Natural killer cell (primary cell): ENCODE data around the gene TRH. TPM values are rescaled to one million over a fixed set of nuclear protein-coding genes. Genes with fewer than 3 reads are reported as not detected.
"Not testable (repeated sequence)": the region's sequence is repeated elsewhere in the genome, so short reads cannot be mapped to it uniquely, and the experiment has no call there.

Experiments used
- ATAC-seq, 3 donors: fragments of 150-1000 bp in 2 of 3; fragments of 200-7000 bp in 1 of 3; cut with Tn5 transposase; 1 replicate in 1 of 3; 2 replicates in 2 of 3; pipeline ENCODE4 v1.10.0; 2021; ENCODE audit warnings: mild to moderate bottlenecking in 2 of 3, moderate library complexity in 2 of 3
- DNase-seq, 2 donors: peaks; one replicate each; pipeline versions ENCODE4 v3.0.0 to v3.0.0-alpha.2; 2013 to 2021; ENCODE audit warnings: mixed read lengths in 1 of 2
- H3K27ac ChIP-seq: one replicate; pipeline ENCODE4 v1.5.1; 2013; ENCODE audit warnings: mild to moderate bottlenecking, low read length
- H3K27me3 ChIP-seq: one replicate; pipeline ENCODE4 v1.6.1; 2013; ENCODE audit warnings: low read length; ENCODE audit not compliant: control insufficient read depth, insufficient read depth
- H3K36me3 ChIP-seq: one replicate; pipeline ENCODE4 v1.6.1; 2013; ENCODE audit warnings: low read length; ENCODE audit not compliant: control insufficient read depth, insufficient read depth
- H3K4me1 ChIP-seq: one replicate; pipeline ENCODE4 v1.6.1; 2013; ENCODE audit warnings: low read length; ENCODE audit not compliant: control insufficient read depth, insufficient read depth
- H3K4me3 ChIP-seq: one replicate; pipeline ENCODE4 v1.5.1; 2013; ENCODE audit warnings: low read length
- H3K9me3 ChIP-seq: one replicate; pipeline ENCODE4 v1.6.1; 2013; ENCODE audit warnings: low read length; ENCODE audit not compliant: control insufficient read depth, insufficient read depth
- H3K27ac Mint-ChIP-seq, 2 donors: one replicate each; pipeline ENCODE4 v1.8.0; 2022; ENCODE audit warnings: mild to moderate bottlenecking in 2 of 2, mixed read lengths in 2 of 2, moderate library complexity in 1 of 2
- H3K27me3 Mint-ChIP-seq, 2 donors: one replicate each; pipeline ENCODE4 v1.8.0; 2022; ENCODE audit warnings: low read depth in 2 of 2, mixed read lengths in 2 of 2
- H3K36me3 Mint-ChIP-seq: one replicate; pipeline ENCODE4 v1.8.0; 2022; ENCODE audit warnings: mixed read lengths
- H3K4me1 Mint-ChIP-seq, 2 donors: one replicate each; pipeline ENCODE4 v1.8.0; 2022; ENCODE audit warnings: mixed read lengths in 2 of 2
- H3K4me3 Mint-ChIP-seq: one replicate; pipeline ENCODE4 v1.8.0; 2022; ENCODE audit warnings: mild to moderate bottlenecking, moderate library complexity, mixed read lengths
- H3K9me3 Mint-ChIP-seq, 2 donors: one replicate each; pipeline ENCODE4 v1.8.0; 2022; ENCODE audit warnings: mixed read lengths in 2 of 2
- WGBS: methylation state at CpG from one replicate; pipeline ENCODE4 v1.1.7; 2013; ENCODE audit warnings: missing lambda C conversion rate; ENCODE audit not compliant: insufficient coverage; 5-methylcytosine and 5-hydroxymethylcytosine counted together
- intact Hi-C: fragments of 100-400 bp; cut with micrococcal nuclease; formaldehyde crosslinking; loops from one replicate; pipeline ENCODE4 v1.14.2; 2022
- total RNA-seq, 4 donors: library from RNA; stranded (reverse); fragments of 120-200 nt in 1 of 4; gene quantifications; one replicate each; pipeline versions ENCODE4 v1.2.3 to v1.2.4, GENCODE V29; 2013 to 2022
- TF ChIP-seq, protein P1 (sequence below): fragments of 200-600 bp; IDR thresholded peaks from one replicate; pipeline ENCODE4 v1.8.0; 2022; ENCODE audit warnings: antibody characterized with exemption

Gene TRH
- total RNA-seq, 3 donors from 2014 or later (not counting 1 experiment from before 2014, with no cell fraction given), result not detected

DNA sequence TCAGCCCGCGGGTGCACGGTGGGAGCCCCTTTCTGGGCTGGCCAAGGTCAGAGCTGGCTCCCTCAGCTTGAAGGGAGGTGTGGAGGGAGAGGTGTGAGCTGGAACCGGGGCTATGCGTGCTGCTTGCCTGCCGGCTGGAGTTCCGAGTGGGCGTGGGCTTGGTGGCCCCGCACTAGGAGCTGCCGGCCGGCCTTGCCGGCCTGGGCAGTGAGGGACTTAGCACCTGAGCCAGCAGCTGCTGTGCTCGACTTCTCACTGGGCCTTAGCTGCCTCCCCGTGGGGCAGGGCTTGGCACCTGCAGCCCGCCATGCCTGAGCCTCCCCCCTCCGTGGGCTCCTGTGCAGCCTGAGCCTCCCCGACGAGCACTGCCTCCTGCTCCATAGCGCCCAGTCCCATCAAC is 36.0 kb downstream of the TRH start:
- Mint-ChIP-seq H3K4me1 (no peaks in the 10 kb centered on the region), H3K36me3 (no peaks in the 10 kb centered on the region), H3K27ac (no peak overlapping the region), H3K9me3 (no peaks in the 10 kb centered on the region), H3K27me3 (peaks cover 18 to 19% of the 10 kb centered on the region in 2 donors), H3K4me3 (no peak overlapping the region)
- TF ChIP-seq, protein P1, sequence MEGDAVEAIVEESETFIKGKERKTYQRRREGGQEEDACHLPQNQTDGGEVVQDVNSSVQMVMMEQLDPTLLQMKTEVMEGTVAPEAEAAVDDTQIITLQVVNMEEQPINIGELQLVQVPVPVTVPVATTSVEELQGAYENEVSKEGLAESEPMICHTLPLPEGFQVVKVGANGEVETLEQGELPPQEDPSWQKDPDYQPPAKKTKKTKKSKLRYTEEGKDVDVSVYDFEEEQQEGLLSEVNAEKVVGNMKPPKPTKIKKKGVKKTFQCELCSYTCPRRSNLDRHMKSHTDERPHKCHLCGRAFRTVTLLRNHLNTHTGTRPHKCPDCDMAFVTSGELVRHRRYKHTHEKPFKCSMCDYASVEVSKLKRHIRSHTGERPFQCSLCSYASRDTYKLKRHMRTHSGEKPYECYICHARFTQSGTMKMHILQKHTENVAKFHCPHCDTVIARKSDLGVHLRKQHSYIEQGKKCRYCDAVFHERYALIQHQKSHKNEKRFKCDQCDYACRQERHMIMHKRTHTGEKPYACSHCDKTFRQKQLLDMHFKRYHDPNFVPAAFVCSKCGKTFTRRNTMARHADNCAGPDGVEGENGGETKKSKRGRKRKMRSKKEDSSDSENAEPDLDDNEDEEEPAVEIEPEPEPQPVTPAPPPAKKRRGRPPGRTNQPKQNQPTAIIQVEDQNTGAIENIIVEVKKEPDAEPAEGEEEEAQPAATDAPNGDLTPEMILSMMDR, result no peak
- ATAC-seq (no peak), DNase-seq (no peak)
- intact Hi-C loops, result no loop called here
- Histone ChIP-seq H3K36me3 (no peaks in the 10 kb centered on the region), H3K4me3 (no peak overlapping the region), H3K9me3 (no peaks in the 10 kb centered on the region), H3K27ac (no peak overlapping the region), H3K27me3 (no peaks in the 10 kb centered on the region), H3K4me1 (no peaks in the 10 kb centered on the region)
- 89% methylated on average over 19 of the region's 19 CpGs for WGBS

DNA sequence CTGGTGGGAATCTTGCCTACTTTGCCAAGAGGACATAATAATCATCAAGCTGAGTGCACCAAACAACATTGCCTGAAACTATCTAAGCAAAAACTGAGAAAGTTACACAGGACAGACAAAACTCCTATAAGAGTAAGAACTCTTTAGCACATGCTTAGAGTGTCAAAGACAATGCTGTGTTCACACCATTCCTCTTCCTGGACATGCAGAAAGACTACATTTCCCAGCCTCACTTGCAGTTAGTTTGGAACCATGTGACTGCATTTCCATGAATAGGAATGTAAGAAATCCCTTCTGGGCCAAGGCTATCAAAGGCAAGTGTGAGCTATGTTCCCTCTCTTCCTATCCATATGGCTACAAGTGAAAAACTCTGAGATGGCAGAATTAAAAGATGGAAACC is 37.6 kb downstream of the TRH start:
- peaks cover 10 to 17% of the 10 kb centered on the region in 2 donors for H3K27me3 Mint-ChIP-seq
- ATAC-seq, H3K27ac ChIP-seq, intact Hi-C loops, H3K4me3 ChIP-seq, H3K36me3 Mint-ChIP-seq, H3K4me3 Mint-ChIP-seq, H3K9me3 ChIP-seq, H3K9me3 Mint-ChIP-seq, DNase-seq, H3K36me3 ChIP-seq, H3K4me1 ChIP-seq, H3K4me1 Mint-ChIP-seq, H3K27ac Mint-ChIP-seq, H3K27me3 ChIP-seq: not testable (repeated sequence)

DNA sequence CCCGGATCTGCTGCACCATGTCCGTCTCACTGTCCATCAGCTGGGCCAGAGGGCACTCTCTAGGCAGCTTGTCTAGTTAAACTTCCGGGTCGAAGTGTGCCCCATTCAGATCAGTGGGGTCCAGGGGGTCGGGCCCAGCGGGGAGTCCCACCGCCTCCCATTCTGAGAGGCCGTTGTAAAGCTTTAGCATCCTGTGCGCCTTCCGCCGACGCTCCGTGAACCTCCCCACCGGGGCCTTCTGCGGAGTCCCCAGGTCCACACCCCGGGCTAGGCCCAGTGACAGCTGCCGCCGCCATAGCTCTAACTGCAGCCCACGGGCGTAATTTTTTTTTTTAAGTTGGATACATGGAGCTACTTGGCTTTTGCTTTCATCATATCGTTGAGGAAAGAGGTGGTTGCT is 38.7 kb downstream of the TRH start:
- ATAC-seq, H3K36me3 Mint-ChIP-seq, DNase-seq, H3K9me3 ChIP-seq, H3K4me1 Mint-ChIP-seq, H3K4me3 Mint-ChIP-seq, H3K4me1 ChIP-seq, H3K9me3 Mint-ChIP-seq, H3K27ac Mint-ChIP-seq, H3K4me3 ChIP-seq, H3K27ac ChIP-seq, H3K27me3 ChIP-seq, intact Hi-C loops, H3K36me3 ChIP-seq: not testable (repeated sequence)
- peaks cover 10 to 16% of the 10 kb centered on the region in 2 donors for H3K27me3 Mint-ChIP-seq
- 96% methylated on average over 20 of the region's 21 CpGs for WGBS

DNA sequence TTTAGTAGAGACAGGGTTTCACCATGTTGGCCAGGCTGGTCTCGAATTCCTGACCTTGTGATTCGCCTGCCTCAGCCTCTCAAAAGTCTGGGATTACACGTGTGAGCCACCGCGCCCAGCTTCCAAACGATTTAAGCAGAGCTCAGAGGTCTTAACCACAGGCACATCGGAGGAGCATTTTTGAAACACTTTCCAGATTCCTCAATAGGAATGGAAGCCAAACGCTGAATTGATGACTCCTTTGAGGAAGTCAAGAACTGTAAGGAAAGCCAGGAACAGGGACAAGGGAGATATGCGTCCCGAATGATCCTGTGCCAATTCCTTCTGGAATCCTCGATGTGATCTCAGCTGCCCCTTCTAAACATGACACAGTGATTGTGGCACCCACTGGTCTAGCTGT is 40.0 kb downstream of the TRH start:
- WGBS, result 90% methylated on average over 11 of the region's 11 CpGs
- no peaks in the 10 kb centered on the region for H3K9me3 Mint-ChIP-seq
- H3K36me3 Mint-ChIP-seq, result no peaks in the 10 kb centered on the region
- no peaks in the 10 kb centered on the region for H3K9me3 ChIP-seq
- H3K27me3 ChIP-seq, result no peaks in the 10 kb centered on the region
- H3K4me3 Mint-ChIP-seq, result no peak overlapping the region
- H3K27ac Mint-ChIP-seq, result no peak overlapping the region
- H3K4me1 Mint-ChIP-seq, result no peaks in the 10 kb centered on the region
- no peaks in the 10 kb centered on the region for H3K36me3 ChIP-seq
- H3K27me3 Mint-ChIP-seq, result peaks cover 7 to 16% of the 10 kb centered on the region in 2 donors
- intact Hi-C loops, result no loop called here
- TF ChIP-seq, protein P1, result no peak
- no peak overlapping the region for H3K27ac ChIP-seq
- no peak overlapping the region for H3K4me3 ChIP-seq
- ATAC-seq (no peak), DNase-seq (no peak)
- no peaks in the 10 kb centered on the region for H3K4me1 ChIP-seq

DNA sequence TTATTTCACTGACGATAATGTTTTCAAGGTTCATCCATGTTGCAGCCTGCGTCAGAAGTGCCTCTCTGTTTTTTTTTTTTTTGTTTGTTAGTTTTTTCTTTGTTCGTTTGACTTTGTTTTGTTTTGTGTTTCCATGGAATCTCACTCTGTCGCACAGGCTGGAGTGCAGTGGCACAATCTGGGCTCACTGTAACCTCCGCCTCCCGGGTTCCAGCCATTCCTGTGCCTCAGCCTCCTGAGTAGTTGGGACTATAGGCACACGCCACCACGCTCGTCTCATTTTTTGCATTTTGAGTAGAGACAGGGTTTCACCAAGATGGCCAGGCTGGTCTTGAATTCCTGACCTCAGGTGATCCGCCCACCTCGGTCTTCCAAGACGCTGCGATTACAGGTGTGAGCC is 43.1 kb downstream of the TRH start:
- H3K9me3 ChIP-seq, ATAC-seq, H3K4me1 ChIP-seq, H3K27me3 ChIP-seq, H3K4me3 ChIP-seq, H3K27ac Mint-ChIP-seq, H3K4me3 Mint-ChIP-seq, H3K36me3 ChIP-seq, DNase-seq, intact Hi-C loops, H3K27ac ChIP-seq, H3K36me3 Mint-ChIP-seq, H3K9me3 Mint-ChIP-seq, H3K4me1 Mint-ChIP-seq: not testable (repeated sequence)
- 79% methylated on average over 9 of the region's 13 CpGs for WGBS
- H3K27me3 Mint-ChIP-seq, result peaks cover 10 to 16% of the 10 kb centered on the region in 2 donors
